HAP-1 (cell line): ENCODE measurements around the gene POLDIP2.

Source experiments
- DNase-seq, 2 experiments: peaks; one replicate each; pipeline ENCODE4 v3.0.0-alpha.2; 2016 to 2020; ENCODE audit warnings: low spot score in 2 of 2
- H3K27me3 ChIP-seq: fragments of 250-450 bp; sonication (Bioruptor Pico); 2 replicates; pipeline ENCODE4 v1.5.1; 2020; ENCODE audit warnings: low read depth, mild to moderate bottlenecking, moderate library complexity
- H3K36me3 ChIP-seq: fragments of 250-450 bp; sonication (Bioruptor Pico); replicated peaks from 2 replicates; pipeline ENCODE4 v1.5.1; 2020; ENCODE audit warnings: mild to moderate bottlenecking
- H3K4me1 ChIP-seq: fragments of 250-450 bp; sonication (Bioruptor Pico); 2 replicates; pipeline ENCODE4 v1.5.1; 2020; ENCODE audit warnings: mild to moderate bottlenecking
- H3K4me3 ChIP-seq: fragments of 250-450 bp; sonication (Bioruptor Pico); 2 replicates; pipeline ENCODE4 v1.5.1; 2020; ENCODE audit warnings: mild to moderate bottlenecking, moderate library complexity
- H3K9me3 ChIP-seq: fragments of 250-450 bp; sonication (Bioruptor Pico); 2 replicates; pipeline ENCODE4 v1.5.1; 2020; ENCODE audit warnings: mild to moderate bottlenecking, moderate library complexity
- in situ Hi-C: fragments of 300-500 bp; cut with MboI; formaldehyde crosslinking; loops from 3 replicates; pipeline ENCODE4 v1.14.3; 2020; ENCODE audit warnings: low sequenced_read_pairs, inconsistent platforms, mixed read lengths

The POLDIP2 gene

DNA sequence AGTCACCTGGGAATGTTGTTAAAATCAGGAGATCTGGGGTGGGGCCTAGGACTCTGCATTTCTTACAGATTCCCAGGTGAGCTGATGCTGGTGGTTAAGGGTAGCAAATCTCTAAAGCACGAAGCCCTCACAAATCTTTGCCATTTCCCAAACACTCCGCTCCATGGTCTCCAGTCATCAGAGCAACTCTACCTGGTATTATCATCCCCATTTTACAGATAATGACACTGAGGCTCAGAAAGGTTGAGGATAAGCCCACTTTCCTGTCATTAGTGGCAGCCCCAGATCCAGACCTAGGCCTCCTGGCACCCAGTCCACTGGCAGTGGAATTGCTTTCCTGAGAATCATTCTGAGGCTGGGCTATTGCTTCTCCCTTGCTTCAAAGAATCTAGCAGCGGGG, 39.9 kb upstream of the POLDIP2 start:
- no peaks in the 10 kb centered on the region for H3K4me1 ChIP-seq
- in situ Hi-C loops, result loop anchor here (25.0 kb wide), 1 partner anchor 610 kb away; no protein-coding TSS in a partner anchor
- DNase-seq, result no peak
- H3K9me3 ChIP-seq, result no peaks in the 10 kb centered on the region
- H3K27me3 ChIP-seq, result no peaks in the 10 kb centered on the region
- H3K4me3 ChIP-seq, result no peak overlapping the region
- H3K36me3 ChIP-seq, result peaks cover 9% of the 10 kb centered on the region; the same call in 1 of the 2 replicates

DNA sequence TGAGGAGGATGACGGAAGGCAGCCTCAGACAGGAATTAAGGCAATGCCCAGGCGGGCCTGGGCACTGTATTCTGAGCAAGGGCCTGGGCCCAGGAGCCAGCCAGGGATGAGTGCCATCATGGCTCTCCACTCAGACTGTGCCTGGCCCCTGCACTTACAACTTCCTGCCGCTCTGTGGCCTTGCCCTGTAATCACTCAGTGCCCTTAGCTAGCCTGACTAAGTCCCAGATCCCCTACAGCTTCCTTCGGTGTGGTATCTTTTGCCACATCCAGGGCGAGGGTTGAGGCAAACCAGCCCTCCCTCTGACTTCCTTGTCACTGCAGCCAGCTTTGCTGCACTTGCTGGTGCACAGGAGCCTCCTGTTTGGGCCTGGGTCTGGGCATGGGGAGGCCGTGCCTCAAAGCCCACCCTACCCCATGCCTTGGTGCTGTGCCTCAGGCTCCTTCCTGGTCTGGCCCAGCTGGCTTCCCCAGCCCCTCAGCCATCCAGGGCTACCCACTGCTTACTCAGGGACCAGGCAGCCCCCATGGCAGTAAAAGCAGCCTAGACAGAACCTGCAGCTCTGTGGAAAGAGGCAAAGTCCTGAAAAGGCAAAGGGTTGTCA, 39.4 kb upstream of the POLDIP2 start:
- Histone ChIP-seq H3K4me3 (no peak overlapping the region), H3K27me3 (no peaks in the 10 kb centered on the region), H3K4me1 (no peaks in the 10 kb centered on the region), H3K9me3 (no peaks in the 10 kb centered on the region), H3K36me3 (peaks cover 9% of the 10 kb centered on the region; the same call in 1 of the 2 replicates)
- in situ Hi-C loops, result loop anchor here (25.0 kb wide), 1 partner anchor 609 kb away; no protein-coding TSS in a partner anchor
- DNase-seq, result no peak

DNA sequence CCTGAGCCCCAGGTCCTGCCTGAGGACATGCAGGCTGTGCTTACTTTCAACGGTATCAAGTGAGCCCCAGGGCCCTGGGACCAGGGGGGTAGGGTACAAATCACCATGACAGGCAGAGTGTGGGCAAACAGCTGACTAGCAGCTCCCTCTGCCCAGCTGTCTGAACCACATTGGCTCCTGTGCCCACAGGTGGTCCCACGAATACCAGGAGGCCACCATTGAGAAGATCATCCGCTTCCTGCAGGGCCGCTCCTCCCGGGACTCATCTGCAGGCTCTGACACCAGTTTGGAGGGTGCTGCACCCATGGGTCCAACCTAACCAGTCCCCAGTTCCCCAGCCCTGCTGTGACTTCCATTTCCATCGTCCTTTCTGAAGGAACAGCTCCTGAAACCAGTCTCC, 38.6 kb upstream of the POLDIP2 start:
- Histone ChIP-seq H3K4me1 (no peaks in the 10 kb centered on the region), H3K4me3 (no peak overlapping the region), H3K27me3 (no peaks in the 10 kb centered on the region), H3K36me3 (peaks cover 8% of the 10 kb centered on the region; the same call in 1 of the 2 replicates), H3K9me3 (no peaks in the 10 kb centered on the region)
- in situ Hi-C loops, result loop anchor here (25.0 kb wide), 1 partner anchor 609 kb away; no protein-coding TSS in a partner anchor
- no peak for DNase-seq

DNA sequence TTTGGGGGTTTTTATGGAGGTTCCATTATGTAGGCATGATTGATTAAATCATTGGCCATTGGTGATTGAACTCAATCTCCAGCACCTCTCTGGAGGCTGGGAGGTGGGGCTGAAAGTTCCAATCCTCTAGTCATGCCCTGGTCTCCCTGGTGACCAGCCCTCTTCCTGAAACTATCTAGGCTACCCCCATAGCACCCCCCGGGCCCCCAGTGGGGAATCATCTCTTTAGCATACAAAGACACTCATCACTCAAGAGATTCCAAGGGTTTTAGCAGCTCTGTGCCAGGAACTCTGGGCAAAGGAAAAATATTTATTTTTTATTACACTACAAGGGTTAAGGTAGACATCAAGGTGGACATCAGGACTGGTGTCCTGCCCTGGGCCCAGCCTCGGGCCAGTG, 38.1 kb upstream of the POLDIP2 start:
- no peaks in the 10 kb centered on the region for H3K27me3 ChIP-seq
- H3K9me3 ChIP-seq, result no peaks in the 10 kb centered on the region
- no peaks in the 10 kb centered on the region for H3K4me1 ChIP-seq
- DNase-seq, result no peak
- in situ Hi-C loops, result loop anchor here (25.0 kb wide), 1 partner anchor 608 kb away; no protein-coding TSS in a partner anchor
- no peak overlapping the region for H3K4me3 ChIP-seq
- peaks cover 7% of the 10 kb centered on the region; the same call in 1 of the 2 replicates for H3K36me3 ChIP-seq

DNA sequence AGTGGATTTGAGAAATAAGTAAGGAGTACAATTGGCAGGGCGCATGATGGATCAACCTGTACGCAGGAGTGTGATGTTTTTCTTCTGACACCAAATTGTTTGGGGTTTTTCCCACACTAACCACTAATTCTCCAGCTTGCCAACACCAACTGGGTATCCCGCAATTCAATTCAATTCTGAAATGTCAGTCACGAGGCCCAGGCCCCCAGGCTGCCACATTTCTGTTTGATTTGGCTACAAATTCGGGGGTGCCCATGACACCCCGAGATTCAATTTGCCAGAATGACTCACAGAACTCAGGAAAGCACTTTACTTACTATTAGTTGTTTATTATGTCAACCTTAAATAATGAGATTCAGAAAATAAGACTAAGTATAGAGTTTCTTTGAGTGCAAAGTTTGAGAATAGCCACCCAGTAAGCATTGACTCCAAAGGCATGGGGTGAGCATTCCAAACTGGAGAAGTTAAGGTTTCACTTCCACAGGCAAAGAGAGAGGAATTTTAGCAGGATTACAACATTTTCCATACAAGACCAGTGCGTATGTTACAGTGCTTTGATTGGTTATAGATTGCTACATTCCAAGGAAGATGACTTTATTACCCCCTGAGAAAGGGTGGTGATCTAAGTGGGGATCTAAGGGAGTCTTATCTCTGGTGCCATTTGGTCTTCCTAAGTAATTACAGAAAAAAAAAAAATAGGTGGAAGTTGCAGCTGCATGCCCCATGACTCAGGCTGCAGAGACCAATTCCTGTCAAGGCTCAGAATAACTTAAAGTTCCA, 37.2 kb upstream of the POLDIP2 start:
- H3K27me3 ChIP-seq, result no peaks in the 10 kb centered on the region
- in situ Hi-C loops, result loop anchor here (25.0 kb wide), 1 partner anchor 607 kb away; no protein-coding TSS in a partner anchor

DNA sequence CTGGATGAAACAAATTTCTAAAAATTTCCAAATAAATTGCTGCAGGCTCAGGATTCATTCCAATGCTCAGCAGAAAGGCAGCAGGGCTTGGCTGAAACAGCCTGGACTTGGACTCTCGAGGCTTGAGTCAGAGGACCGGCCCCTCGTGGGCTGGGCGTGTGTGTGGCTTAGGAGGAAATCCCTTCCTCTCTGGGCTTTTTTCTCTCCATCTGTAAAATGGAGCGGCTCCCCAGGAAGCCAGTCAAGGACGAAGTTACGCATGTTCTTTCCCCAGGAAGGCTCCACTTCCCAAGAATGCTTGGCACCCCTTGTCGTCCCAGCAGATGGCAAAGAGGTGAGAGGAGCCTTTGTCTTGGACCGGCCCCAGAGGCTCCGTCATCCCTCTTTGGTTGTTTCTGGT, 35.2 kb upstream of the POLDIP2 start:
- Histone ChIP-seq H3K9me3 (no peaks in the 10 kb centered on the region), H3K36me3 (peaks cover 7% of the 10 kb centered on the region; the same call in 1 of the 2 replicates), H3K4me1 (no peaks in the 10 kb centered on the region), H3K27me3 (no peaks in the 10 kb centered on the region), H3K4me3 (no peak overlapping the region)
- in situ Hi-C loops, result loop anchor here (25.0 kb wide), 1 partner anchor 605 kb away; no protein-coding TSS in a partner anchor
- DNase-seq, result no peak

More for the DNA sequence above, 37.2 kb upstream of the POLDIP2 start:
- H3K9me3 ChIP-seq, result no peaks in the 10 kb centered on the region
- DNase-seq, result no peak
- H3K4me1 ChIP-seq, result no peaks in the 10 kb centered on the region
- H3K4me3 ChIP-seq, result no peak overlapping the region
- peaks cover 7% of the 10 kb centered on the region; the same call in 1 of the 2 replicates for H3K36me3 ChIP-seq

DNA sequence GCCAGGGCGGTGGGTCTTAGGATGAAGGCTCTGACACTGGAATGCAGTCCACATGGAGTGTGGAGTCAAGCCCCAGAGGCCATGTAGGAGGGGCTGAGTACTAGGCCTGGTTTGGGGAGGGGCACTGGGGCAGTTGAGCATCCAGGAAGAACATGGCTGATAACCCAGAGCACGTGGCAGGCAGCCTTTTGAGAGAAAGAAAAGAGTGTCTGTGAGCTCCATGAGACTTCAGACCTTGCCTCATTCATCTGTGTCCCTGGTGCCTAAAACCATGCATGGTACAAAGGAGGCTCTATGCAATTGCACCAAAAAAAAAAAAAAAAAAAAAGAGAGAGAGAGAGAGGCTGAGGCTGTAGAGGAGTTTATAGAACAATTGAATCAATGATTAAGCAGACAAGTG, 34.1 kb upstream of the POLDIP2 start:
- in situ Hi-C loops, result loop anchor here (25.0 kb wide), 1 partner anchor 604 kb away; no protein-coding TSS in a partner anchor
- Histone ChIP-seq H3K4me1 (no peaks in the 10 kb centered on the region), H3K27me3 (no peaks in the 10 kb centered on the region), H3K36me3 (peaks cover 7% of the 10 kb centered on the region; the same call in 1 of the 2 replicates), H3K9me3 (no peaks in the 10 kb centered on the region), H3K4me3 (no peak overlapping the region)
- no peak for DNase-seq

DNA sequence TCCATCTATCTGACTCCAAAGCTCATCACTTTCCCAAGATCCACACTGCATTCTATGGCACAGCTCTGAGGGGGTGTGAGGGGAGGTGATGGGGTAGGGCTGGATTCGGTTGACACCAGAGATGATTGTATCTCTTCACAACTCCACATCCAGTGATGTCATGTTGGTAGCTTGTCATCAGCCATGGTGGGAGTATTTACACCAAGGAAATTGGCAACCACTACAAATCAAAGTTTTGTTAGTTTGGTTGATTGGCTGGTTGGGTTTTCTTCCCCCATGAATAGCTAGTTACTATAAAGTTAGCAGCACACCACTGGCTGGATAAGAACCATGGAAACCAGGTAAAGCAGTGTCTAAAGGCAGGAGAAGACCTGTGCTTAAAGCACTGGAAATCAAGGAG, 33.7 kb upstream of the POLDIP2 start:
- H3K36me3 ChIP-seq, result peaks cover 7% of the 10 kb centered on the region; the same call in 1 of the 2 replicates
- no peaks in the 10 kb centered on the region for H3K27me3 ChIP-seq
- no peaks in the 10 kb centered on the region for H3K4me1 ChIP-seq
- H3K9me3 ChIP-seq, result no peaks in the 10 kb centered on the region
- in situ Hi-C loops, result loop anchor here (25.0 kb wide), 1 partner anchor 604 kb away; no protein-coding TSS in a partner anchor
- H3K4me3 ChIP-seq, result no peak overlapping the region
- DNase-seq, result no peak

DNA sequence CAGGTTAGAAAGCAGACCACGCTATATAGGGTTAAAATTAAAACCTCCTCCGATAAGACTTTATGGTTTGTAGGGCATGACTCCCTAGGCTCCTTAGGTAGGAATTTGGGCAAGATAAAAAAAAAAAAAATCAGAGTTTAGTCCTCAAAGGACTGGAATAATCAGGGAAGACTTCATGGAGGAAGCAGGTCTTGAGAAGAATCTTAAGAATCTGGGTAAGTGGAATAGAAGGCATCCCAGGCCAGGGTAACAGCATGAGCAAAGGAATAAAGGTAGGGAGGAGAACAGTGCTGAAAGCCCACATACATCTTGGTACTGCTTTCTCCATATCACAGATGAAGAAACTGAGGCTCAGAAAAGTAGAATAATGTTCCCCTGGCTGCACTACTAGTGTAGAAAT, 33.2 kb upstream of the POLDIP2 start:
- in situ Hi-C loops, result loop anchor here (25.0 kb wide), 1 partner anchor 603 kb away; no protein-coding TSS in a partner anchor
- H3K36me3 ChIP-seq, result 0 out of 2 replicates have a peak, but pooled peaks cover 7% of the 10 kb centered on the region
- no peaks in the 10 kb centered on the region for H3K4me1 ChIP-seq
- DNase-seq, result no peak
- no peaks in the 10 kb centered on the region for H3K27me3 ChIP-seq
- no peak overlapping the region for H3K4me3 ChIP-seq
- H3K9me3 ChIP-seq, result no peaks in the 10 kb centered on the region

DNA sequence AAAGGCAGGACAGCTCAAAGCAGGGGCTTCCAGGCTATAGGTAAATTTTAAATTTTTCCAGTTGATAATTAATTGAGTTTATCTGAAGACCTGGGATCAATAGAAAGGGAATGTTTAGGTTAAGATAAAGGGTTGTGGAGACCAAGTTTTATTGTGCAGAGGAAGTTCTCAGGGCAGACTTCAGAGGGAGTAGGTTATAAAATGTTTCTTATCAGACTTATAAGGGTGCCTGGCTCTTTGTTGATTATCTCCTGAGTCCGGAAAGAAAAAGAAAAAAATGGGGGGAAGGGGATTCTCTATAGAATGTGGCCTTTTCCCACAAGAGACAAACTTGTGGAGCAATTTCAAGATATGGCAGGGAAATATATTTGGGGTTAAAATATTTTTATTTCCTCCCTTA, 32.8 kb upstream of the POLDIP2 start:
- no peak for DNase-seq
- H3K36me3 ChIP-seq, result 0 out of 2 replicates have a peak, but pooled peaks cover 7% of the 10 kb centered on the region
- in situ Hi-C loops, result loop anchor here (25.0 kb wide), 1 partner anchor 603 kb away; no protein-coding TSS in a partner anchor

DNA sequence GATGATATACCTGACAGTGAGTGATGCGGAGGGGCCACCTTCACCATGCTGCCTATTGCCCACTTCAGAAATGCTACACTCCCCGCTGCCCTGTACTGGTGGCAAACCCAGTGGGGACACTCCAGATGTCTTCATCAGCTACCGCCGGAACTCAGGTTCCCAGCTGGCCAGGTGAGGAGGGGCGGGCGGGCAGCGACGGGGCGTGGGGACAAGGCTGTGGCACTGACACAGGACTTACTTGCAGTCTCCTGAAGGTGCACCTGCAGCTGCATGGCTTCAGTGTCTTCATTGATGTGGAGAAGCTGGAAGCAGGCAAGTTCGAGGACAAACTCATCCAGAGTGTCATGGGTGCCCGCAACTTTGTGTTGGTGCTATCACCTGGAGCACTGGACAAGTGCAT, 30.8 kb upstream of the POLDIP2 start:
- 0 out of 2 replicates have a peak, but pooled peaks cover 7% of the 10 kb centered on the region for H3K36me3 ChIP-seq
- no peaks in the 10 kb centered on the region for H3K27me3 ChIP-seq
- no peaks in the 10 kb centered on the region for H3K9me3 ChIP-seq
- in situ Hi-C loops, result loop anchor here (25.0 kb wide), 1 partner anchor 601 kb away; no protein-coding TSS in a partner anchor
- no peak for DNase-seq
- no peak overlapping the region for H3K4me3 ChIP-seq
- H3K4me1 ChIP-seq, result no peaks in the 10 kb centered on the region

More for the DNA sequence above, 32.8 kb upstream of the POLDIP2 start:
- no peaks in the 10 kb centered on the region for H3K9me3 ChIP-seq
- no peaks in the 10 kb centered on the region for H3K27me3 ChIP-seq
- no peak overlapping the region for H3K4me3 ChIP-seq
- no peaks in the 10 kb centered on the region for H3K4me1 ChIP-seq

DNA sequence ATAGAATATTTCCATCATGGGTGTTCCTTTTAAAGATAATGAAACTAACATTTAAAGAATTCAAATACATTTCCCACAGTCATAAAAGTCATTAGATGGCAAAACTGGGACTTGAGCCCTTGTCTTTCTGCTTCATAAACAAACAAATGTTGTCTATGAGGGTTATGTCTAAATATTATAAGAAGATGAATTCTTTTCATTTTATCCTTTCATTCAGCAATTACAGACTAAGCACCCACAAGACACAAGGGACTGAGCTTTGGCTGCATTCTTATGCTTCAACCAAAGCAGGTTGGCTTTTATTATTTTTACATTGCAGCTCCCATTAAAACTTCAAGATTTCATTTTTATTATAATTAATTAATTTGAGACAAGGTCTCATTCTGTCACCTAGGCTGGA, 29.1 kb upstream of the POLDIP2 start:
- no peaks in the 10 kb centered on the region for H3K27me3 ChIP-seq
- in situ Hi-C loops, result loop anchor here (25.0 kb wide), 1 partner anchor 599 kb away; no protein-coding TSS in a partner anchor
- no peaks in the 10 kb centered on the region for H3K9me3 ChIP-seq
- no peaks in the 10 kb centered on the region for H3K4me1 ChIP-seq
- no peak for DNase-seq
- H3K36me3 ChIP-seq, result 0 out of 2 replicates have a peak, but pooled peaks cover 7% of the 10 kb centered on the region
- H3K4me3 ChIP-seq, result no peak overlapping the region

DNA sequence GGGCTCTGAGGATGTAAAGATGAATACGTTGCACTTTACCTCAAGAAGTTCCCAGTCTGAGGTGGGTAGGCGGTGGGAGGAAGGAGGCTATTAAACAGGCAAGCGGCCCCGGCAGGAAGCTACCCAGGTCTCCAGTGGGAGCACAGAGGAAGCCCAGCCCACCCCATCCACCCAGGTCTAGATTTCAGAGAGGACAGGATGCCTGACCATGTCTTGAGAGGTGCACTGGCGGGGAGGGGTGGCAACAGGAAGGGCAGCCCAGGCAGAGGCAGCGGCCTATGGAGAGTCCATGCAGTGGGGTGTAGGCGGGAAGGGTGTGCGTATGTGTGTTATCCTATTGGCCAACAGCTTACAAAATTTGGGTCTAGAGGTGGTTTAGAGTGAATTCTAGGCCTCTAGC, 28.1 kb upstream of the POLDIP2 start:
- Histone ChIP-seq H3K4me1 (no peaks in the 10 kb centered on the region), H3K9me3 (no peaks in the 10 kb centered on the region), H3K36me3 (0 out of 2 replicates have a peak, but pooled peaks cover 2% of the 10 kb centered on the region), H3K27me3 (no peaks in the 10 kb centered on the region), H3K4me3 (no peak overlapping the region)
- in situ Hi-C loops, result loop anchor here (25.0 kb wide), 1 partner anchor 598 kb away; no protein-coding TSS in a partner anchor
- no peak for DNase-seq
